Subcutaneous adipose tissue (tissue), 4 donors: ENCODE data around the gene EXOC4. TPM values are rescaled to one million over a fixed set of nuclear protein-coding genes. Genes with fewer than 3 reads are reported as not detected.

ENCODE experiments used
- total RNA-seq, 4 donors: library from RNA; depleted of rRNA; stranded (reverse); fragments of >200 nt; gene quantifications; one replicate each; pipeline ENCODE4 v1.1.0, GENCODE V29; 2016
- TF ChIP-seq, protein P1 (sequence below): fragments of 450-650 bp; IDR thresholded peaks from one replicate; pipeline ENCODE4 v1.5.1; 2016; ENCODE audit warnings: low read depth, mild to moderate bottlenecking, control low read depth, antibody characterized with exemption, moderate library complexity

The EXOC4 gene
- total RNA-seq, 4 donors from 2014 or later: 62.9 to 84.3 (median 77.3) TPM

DNA sequence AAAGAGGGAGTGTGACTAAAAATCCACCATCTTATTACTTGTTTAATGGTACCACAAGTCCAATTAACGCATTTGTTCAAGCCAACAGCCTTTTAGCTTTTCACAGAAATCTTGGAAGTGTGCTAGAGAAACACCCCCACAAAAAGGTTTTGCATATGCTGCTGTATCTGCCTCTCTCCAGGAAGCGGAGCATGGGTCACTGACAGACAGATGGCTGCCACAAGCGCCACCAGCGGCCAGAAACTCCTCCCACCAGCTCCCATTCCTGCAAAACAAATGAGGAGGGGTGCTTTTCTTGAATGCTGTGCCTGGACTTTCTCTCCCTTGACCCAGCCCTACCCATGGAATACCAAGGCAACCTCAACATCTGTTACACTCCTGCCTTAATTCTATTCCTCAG is 698.0 kb downstream of the EXOC4 start:
- TF ChIP-seq, protein P1, sequence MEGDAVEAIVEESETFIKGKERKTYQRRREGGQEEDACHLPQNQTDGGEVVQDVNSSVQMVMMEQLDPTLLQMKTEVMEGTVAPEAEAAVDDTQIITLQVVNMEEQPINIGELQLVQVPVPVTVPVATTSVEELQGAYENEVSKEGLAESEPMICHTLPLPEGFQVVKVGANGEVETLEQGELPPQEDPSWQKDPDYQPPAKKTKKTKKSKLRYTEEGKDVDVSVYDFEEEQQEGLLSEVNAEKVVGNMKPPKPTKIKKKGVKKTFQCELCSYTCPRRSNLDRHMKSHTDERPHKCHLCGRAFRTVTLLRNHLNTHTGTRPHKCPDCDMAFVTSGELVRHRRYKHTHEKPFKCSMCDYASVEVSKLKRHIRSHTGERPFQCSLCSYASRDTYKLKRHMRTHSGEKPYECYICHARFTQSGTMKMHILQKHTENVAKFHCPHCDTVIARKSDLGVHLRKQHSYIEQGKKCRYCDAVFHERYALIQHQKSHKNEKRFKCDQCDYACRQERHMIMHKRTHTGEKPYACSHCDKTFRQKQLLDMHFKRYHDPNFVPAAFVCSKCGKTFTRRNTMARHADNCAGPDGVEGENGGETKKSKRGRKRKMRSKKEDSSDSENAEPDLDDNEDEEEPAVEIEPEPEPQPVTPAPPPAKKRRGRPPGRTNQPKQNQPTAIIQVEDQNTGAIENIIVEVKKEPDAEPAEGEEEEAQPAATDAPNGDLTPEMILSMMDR: no peak

DNA sequence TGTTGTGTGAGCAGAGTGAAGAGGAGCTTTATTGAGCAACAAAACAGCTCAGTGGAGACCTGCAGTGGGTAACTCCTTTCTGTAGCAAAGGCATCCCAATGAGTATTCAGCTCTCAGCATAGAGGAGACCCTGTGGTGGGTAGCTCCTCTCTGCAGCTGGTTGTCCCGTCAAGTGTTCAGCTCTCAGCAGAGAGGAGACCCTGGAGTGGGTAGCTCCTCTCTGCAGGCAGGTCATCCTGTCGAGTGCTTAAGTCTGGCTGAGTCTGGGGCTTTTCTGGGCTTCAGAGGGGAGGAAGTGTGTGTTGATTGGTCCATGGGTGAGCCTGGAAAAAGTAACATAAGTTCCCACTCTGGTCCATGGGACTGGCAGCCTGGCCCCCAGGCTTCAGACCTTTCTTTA is 702.3 kb downstream of the EXOC4 start:
- TF ChIP-seq, protein P1: no peak

DNA sequence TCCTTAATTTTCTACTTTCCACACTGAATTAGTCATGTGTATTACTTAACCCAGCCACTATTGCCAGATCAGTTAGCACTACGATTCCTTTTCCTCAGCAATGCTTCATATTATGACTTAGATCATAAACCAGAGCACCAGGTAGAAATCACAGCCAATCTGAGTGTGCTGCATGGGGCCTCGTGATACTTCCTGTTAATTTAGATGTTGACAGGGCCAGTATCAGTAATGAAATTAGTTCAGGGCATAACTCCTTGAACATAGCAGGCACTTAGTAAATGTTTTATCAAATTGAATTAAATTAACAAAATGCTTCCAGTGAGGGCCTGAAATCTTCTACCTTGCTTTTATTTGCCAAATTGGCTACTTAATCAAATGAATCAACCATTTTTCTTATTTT is 705.0 kb downstream of the EXOC4 start:
- TF ChIP-seq, protein P1: no peak

DNA sequence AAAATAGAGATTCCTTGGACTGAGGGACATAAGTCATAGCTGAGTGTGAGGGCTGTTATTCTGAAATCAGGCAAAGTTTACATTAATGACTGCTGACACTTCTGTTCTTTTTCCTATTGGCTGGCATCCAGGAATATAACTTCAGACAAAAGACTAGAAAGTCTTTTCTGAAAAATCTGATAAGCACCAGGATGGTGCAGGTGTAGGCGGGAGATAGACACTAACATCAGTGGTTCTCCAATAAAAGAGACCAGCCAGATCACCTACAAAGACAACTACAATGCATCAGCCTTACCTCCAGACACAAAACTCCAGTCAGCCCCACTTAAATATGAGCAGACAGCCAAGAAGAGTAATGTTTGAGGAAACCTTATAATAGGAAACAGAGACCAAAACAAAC is 705.9 kb downstream of the EXOC4 start:
- TF ChIP-seq, protein P1: no peak

DNA sequence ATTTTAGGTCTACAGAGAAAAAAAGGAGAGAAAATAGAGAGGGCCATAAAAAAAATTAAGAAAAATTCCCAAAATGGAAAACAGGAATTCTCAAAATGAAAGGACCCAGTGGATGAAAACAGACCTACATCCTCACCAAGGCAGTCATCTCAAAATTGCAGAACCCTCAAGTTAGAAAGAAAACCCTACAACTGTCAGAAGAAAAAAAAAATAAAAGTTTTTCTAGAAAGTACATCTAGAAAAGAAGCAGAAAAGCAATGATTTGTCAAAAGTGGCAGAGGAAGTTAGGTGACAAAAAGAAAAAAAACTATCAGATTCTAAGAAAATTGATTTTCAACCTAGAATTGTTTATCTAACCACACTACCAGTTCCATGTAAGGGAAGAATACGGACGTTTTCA is 706.6 kb downstream of the EXOC4 start:
- TF ChIP-seq, protein P1: no peak

DNA sequence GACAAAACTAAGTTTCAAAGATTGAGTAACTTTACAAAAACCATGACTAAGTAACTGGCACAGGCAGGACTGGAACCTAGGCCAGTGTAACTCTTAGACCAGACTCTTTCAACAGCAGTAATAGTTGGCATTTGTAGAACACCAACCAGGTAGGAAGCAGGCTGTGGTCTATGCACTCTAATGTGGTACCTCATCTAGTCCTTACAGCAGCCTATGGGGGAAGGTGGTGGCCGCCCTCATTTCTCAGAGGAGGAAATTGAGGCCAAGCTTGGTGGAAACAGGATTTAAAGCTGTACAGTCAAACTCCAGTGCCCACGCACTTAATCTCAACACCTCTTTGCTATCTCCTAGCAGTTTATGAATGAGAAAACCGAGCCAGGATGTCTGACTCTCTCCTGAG is 708.8 kb downstream of the EXOC4 start:
- TF ChIP-seq, protein P1: no peak

DNA sequence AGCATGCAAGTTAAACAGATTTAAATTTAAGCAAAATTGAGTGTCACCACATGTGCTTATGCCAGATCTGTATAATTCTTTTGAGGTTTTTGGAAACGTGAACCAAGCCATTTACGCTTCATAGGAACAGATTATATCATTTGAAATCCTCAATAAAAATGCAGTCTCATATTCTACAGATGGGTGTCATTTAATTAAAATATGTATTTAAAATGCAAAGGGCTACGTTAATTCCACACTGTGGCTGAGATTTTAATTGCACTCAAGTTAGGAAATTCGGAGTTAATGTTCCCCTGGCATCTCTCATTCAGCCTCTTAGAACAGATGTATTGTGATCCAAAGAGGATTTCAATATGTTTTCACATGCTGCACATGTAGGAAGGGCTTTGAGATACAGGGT is 709.8 kb downstream of the EXOC4 start:
- TF ChIP-seq, protein P1: no peak
